Measurements from ENCODE around the gene TMEM151B.

Gene TMEM151B

GRCh38 chr6:44243345-44243744 is 26.9 kb upstream of the TMEM151B start:
- Histone ChIP-seq H3K27me3 (ENCODE audit: insufficient read depth, poor library complexity, severe bottlenecking) (no peaks in the 10 kb centered on the region), H3K4me3 (ENCODE audit: severe bottlenecking) (no peak overlapping the region), H3K9me3 (ENCODE audit: severe bottlenecking) (no peaks in the 10 kb centered on the region), H3K36me3 (ENCODE audit: low read depth) (peaks cover 13% of the 10 kb centered on the region), H3K27ac (ENCODE audit: poor library complexity, severe bottlenecking) (no peak overlapping the region), H3K4me1 (ENCODE audit: insufficient read depth, poor library complexity, severe bottlenecking) (peaks cover under 1% of the 10 kb centered on the region)
- no peak for TF ChIP-seq CTCF (IDR thresholded peaks at IDR 0.05; ENCODE audit: poor library complexity, severe bottlenecking)
- no peak for DNase-seq (ENCODE audit: low spot score)
- no peak for ATAC-seq (ENCODE audit: low read depth)

- H3K27ac ChIP-seq (ENCODE audit: poor library complexity, severe bottlenecking), result peak overlapping the region; percentile 89
- H3K9me3 ChIP-seq (ENCODE audit: severe bottlenecking), result no peaks in the 10 kb centered on the region
- TF ChIP-seq CTCF (IDR thresholded peaks at IDR 0.05; ENCODE audit: poor library complexity, severe bottlenecking), result no peak
- H3K36me3 ChIP-seq (ENCODE audit: low read depth), result peaks cover 34% of the 10 kb centered on the region
- H3K4me3 ChIP-seq (ENCODE audit: severe bottlenecking), result peak overlapping the region; percentile 93
- DNase-seq (ENCODE audit: low spot score) (no peak), ATAC-seq (ENCODE audit: low read depth) (no peak)
- H3K4me1 ChIP-seq (ENCODE audit: insufficient read depth, poor library complexity, severe bottlenecking), result peaks cover 9% of the 10 kb centered on the region
- no peaks in the 10 kb centered on the region for H3K27me3 ChIP-seq (ENCODE audit: insufficient read depth, poor library complexity, severe bottlenecking)
These were observed 24.8 kb upstream of the TMEM151B start for GRCh38 chr6:44245391-44245911.

GRCh38 chr6:44245912-44246662 is 24.2 kb upstream of the TMEM151B start:
- H3K27me3 ChIP-seq (ENCODE audit: insufficient read depth, poor library complexity, severe bottlenecking), result no peaks in the 10 kb centered on the region
- peak overlapping the region; percentile 93 for H3K4me3 ChIP-seq (ENCODE audit: severe bottlenecking)
- peak; percentile 59 for TF ChIP-seq CTCF (IDR thresholded peaks at IDR 0.05; ENCODE audit: poor library complexity, severe bottlenecking)
- peak; percentile 86 for DNase-seq (ENCODE audit: low spot score)
- peak; percentile 60 for ATAC-seq (ENCODE audit: low read depth)
- peaks cover 41% of the 10 kb centered on the region for H3K36me3 ChIP-seq (ENCODE audit: low read depth)
- H3K4me1 ChIP-seq (ENCODE audit: insufficient read depth, poor library complexity, severe bottlenecking), result peaks cover 9% of the 10 kb centered on the region
- no peaks in the 10 kb centered on the region for H3K9me3 ChIP-seq (ENCODE audit: severe bottlenecking)
- peak overlapping the region; percentile 89 for H3K27ac ChIP-seq (ENCODE audit: poor library complexity, severe bottlenecking)

- peak within 1 kb of the TSS; percentile 93 for H3K4me3 ChIP-seq (ENCODE audit: severe bottlenecking)
- H3K9me3 ChIP-seq (ENCODE audit: severe bottlenecking), result no peaks in the 10 kb centered on the region
- DNase-seq (ENCODE audit: low spot score), result peak; percentile 94
- no peaks in the 10 kb centered on the region for H3K27me3 ChIP-seq (ENCODE audit: insufficient read depth, poor library complexity, severe bottlenecking)
- peak within 1 kb of the TSS; percentile 89 for H3K27ac ChIP-seq (ENCODE audit: poor library complexity, severe bottlenecking)
- ATAC-seq (ENCODE audit: low read depth), result peak; percentile 69
- peaks cover 9% of the 10 kb centered on the region for H3K4me1 ChIP-seq (ENCODE audit: insufficient read depth, poor library complexity, severe bottlenecking)
- peaks cover 48% of the 10 kb centered on the region for H3K36me3 ChIP-seq (ENCODE audit: low read depth)
- TF ChIP-seq CTCF (IDR thresholded peaks at IDR 0.05; ENCODE audit: poor library complexity, severe bottlenecking), result no peak
These were observed 23.4 kb upstream of the TMEM151B start, which contains the start of gene HSP90AB1 for GRCh38 chr6:44246663-44247337. HSP90AB1 (plus strand) TSS chr6:44247101; CDS start chr6:44248630, 1,529 bp downstream.
